A673 (cell line): ENCODE data around the gene JAG1.

Experiments
- EZH2 ChIP-seq: fragments of 200-600 bp; sonication (generic); IDR thresholded peaks from 2 replicates; pipeline ENCODE4 v1.6.1; 2017; ENCODE audit warnings: borderline replicate concordance, low read depth, mild to moderate bottlenecking, mixed read lengths, antibody characterized with exemption, low read length; ENCODE audit not compliant: poor library complexity, severe bottlenecking
- TF ChIP-seq, protein P1 (sequence below): fragments of 300-800, 200-600 bp; sonication (generic); conservative IDR thresholded peaks from 2 replicates; pipeline ENCODE4 v1.5.1; 2017; ENCODE audit warnings: low read depth, mild to moderate bottlenecking, antibody characterized with exemption, low read length, moderate library complexity, mixed read lengths

DNA sequence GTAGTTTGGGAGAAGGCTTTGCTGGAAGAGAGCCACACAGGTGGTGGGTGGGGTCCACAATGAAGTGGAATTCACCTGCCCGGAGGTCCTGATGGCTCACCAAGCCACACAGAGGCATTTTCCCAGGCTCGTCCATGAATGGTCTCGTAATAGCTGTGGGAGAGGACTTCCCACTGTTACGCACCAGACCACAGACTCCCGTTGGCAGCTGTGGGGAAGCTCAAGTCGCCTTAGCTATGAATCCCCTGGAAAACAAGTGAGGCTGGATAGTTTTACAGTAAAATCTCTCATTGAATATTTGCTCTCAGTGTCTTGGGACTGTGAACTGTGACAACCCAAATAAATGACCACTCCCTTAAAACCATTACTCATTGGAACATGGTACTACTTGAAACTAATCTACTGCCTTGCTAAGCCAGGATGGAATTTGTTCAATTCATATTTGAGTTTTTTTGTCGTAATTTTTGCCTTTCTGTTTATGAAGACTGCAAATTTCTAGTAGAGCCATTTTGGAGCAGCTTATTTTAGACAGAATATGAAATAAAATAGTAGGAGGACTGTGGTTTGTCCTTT is 79.4 kb downstream of the JAG1 start:
- no peak for TF ChIP-seq EZH2
- TF ChIP-seq, protein P1, sequence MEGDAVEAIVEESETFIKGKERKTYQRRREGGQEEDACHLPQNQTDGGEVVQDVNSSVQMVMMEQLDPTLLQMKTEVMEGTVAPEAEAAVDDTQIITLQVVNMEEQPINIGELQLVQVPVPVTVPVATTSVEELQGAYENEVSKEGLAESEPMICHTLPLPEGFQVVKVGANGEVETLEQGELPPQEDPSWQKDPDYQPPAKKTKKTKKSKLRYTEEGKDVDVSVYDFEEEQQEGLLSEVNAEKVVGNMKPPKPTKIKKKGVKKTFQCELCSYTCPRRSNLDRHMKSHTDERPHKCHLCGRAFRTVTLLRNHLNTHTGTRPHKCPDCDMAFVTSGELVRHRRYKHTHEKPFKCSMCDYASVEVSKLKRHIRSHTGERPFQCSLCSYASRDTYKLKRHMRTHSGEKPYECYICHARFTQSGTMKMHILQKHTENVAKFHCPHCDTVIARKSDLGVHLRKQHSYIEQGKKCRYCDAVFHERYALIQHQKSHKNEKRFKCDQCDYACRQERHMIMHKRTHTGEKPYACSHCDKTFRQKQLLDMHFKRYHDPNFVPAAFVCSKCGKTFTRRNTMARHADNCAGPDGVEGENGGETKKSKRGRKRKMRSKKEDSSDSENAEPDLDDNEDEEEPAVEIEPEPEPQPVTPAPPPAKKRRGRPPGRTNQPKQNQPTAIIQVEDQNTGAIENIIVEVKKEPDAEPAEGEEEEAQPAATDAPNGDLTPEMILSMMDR, result no peak
